GM12864 (cell line): Measurements from ENCODE around the gene SOX21.
"Not testable (repeated sequence)": the region's sequence is repeated elsewhere in the genome, so short reads cannot be mapped to it uniquely, and the experiment has no call there.

Source experiments
- DNase-seq: peaks from one replicate; pipeline ENCODE4 v3.0.0-alpha.2; 2011; ENCODE audit warnings: low read depth
- H3K4me3 ChIP-seq: 2 replicates; pipeline ENCODE4 v1.5.1; 2011; ENCODE audit warnings: mild to moderate bottlenecking, low read depth, low read length, control low read depth
- TF ChIP-seq, protein P1 (sequence below): IDR thresholded peaks from 2 replicates; pipeline ENCODE4 v1.5.1; 2011; ENCODE audit warnings: low read depth, mild to moderate bottlenecking, moderate library complexity, low read length, control low read depth, inconsistent platforms; ENCODE audit errors: missing control alignments

Gene SOX21

DNA sequence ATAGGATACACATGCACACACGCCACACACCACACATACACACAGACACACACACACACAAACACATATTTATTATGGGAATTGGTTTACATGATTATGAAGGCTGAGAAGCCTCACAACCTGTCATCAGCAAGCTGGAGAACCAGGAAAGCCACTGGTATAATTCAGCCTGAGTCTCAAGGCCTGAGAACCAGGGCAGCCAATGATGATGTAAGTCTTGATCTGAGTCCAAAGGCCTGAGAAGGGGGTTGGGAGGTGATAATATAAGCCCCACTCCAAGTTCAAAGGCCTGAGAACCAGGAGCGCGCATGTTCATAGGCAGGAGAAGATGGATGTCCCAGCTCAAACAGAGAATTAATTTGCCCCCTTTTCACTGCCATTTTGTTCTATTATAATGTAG, 18.7 kb upstream of the SOX21 start:
- H3K4me3 ChIP-seq, result no peak overlapping the region
- DNase-seq, result no peak
- TF ChIP-seq, protein P1, sequence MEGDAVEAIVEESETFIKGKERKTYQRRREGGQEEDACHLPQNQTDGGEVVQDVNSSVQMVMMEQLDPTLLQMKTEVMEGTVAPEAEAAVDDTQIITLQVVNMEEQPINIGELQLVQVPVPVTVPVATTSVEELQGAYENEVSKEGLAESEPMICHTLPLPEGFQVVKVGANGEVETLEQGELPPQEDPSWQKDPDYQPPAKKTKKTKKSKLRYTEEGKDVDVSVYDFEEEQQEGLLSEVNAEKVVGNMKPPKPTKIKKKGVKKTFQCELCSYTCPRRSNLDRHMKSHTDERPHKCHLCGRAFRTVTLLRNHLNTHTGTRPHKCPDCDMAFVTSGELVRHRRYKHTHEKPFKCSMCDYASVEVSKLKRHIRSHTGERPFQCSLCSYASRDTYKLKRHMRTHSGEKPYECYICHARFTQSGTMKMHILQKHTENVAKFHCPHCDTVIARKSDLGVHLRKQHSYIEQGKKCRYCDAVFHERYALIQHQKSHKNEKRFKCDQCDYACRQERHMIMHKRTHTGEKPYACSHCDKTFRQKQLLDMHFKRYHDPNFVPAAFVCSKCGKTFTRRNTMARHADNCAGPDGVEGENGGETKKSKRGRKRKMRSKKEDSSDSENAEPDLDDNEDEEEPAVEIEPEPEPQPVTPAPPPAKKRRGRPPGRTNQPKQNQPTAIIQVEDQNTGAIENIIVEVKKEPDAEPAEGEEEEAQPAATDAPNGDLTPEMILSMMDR, result no peak

DNA sequence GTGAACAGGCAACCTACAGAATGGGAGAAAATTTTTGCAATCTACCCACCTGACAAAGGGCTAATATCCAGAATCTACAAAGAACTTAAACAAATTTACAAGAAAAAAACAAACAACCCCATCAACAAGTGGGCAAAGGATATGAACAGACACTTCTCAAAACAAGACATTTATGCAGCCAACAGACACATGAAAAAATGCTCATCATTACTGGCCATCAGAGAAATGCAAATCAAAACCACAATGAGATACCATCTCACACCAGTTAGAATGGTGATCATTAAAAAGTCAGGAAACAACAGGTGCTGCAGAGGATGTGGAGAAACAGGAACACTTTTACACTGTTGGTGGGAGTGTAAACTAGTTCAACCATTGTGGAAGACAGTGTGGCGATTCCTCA, 17.6 kb upstream of the SOX21 start:
- not testable (repeated sequence) for DNase-seq, H3K4me3 ChIP-seq

DNA sequence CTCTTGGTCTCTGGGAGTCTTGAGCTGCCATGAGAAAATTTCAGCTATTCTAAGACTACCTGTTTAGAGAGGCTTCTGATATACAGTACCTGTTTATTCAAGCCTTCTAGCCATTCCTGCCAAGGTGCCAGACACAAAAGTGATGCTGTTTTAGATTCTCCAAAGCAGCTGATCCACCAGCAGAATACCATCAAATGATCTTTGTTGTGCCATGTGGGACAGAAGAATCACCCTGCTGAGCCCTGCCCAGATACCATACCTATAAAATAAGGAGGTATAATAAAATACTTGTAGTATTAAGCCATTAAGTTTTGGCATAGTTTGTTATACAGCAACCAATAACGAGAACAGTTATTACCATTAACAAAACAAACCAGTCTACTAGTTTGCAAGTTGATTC, 14.1 kb upstream of the SOX21 start:
- no peak for DNase-seq
- TF ChIP-seq, protein P1, result no peak
- H3K4me3 ChIP-seq, result no peak overlapping the region

DNA sequence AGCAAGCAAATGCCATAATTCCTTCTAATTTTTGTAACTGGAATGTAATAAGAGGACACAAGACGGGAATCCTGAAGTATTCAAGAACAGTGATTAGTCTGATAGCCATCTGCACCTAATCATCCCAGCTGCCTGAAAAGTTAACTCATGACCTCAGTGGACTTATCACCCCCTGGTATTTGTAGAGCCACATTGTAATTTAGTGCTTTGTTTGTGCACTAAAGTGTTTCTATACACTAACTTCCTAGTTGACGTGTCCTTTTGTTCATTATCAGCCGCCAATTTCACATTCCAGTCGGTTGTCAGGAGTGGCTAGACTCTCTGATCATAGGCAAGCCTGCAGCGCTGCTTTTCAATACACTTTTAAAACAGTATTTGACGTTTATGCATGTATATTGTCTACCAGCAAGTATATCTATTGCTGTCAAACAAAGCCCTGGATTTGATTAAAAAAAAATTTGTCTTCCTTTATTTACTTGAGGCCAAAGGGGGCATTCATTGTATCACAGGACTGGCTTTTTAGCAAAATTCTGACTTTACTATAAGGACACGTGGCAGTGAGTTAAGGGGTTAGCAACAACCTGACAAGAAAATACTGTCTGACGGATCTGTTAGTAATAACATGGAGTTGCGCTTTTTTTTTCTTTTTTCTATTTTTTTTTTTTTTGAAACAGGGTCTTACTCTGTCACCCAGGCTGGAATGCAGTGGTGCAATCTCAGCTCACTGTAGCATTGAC, 10.4 kb upstream of the SOX21 start:
- DNase-seq, result no peak
- TF ChIP-seq, protein P1, result no peak
- no peak overlapping the region for H3K4me3 ChIP-seq

DNA sequence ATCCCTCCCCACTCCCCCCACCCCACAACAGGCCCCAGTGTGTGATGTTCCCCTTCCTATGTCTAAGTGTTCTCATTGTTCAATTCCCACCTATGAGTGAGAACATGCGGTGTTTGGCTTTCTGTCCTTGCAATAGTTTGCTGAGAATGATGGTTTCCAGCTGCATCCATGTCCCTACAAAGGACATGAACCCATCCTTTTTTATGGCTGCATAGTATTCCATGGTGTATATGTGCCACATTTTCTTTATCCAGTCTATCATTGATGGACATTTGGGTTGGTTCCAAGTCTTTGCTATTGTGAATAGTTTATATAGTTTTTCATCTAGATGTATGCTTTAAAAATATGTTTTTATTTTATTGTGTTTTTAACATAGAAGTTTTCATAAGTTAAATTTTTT, 6.4 kb upstream of the SOX21 start:
- not testable (repeated sequence) for H3K4me3 ChIP-seq, DNase-seq

DNA sequence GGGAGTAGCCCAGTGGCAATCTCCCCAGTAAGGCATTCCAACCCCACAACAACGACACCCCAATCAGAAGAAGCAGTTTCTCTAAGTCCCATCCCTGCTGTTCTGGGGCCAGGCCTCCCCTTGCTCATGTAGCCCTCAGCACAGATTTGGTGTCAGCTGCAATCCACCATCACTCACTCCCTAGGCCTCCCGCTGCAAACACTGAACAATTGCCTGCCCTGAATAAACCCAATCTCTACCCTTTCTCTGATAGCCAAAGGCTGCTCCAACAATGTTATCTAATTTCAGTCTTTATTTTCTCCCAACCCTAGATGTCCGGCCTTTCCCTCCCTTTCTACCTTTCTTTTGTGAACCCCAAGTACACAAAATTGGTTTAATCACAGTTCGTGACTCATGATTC, 5.6 kb upstream of the SOX21 start:
- TF ChIP-seq, protein P1, result no peak
- no peak for DNase-seq
- no peak overlapping the region for H3K4me3 ChIP-seq

DNA sequence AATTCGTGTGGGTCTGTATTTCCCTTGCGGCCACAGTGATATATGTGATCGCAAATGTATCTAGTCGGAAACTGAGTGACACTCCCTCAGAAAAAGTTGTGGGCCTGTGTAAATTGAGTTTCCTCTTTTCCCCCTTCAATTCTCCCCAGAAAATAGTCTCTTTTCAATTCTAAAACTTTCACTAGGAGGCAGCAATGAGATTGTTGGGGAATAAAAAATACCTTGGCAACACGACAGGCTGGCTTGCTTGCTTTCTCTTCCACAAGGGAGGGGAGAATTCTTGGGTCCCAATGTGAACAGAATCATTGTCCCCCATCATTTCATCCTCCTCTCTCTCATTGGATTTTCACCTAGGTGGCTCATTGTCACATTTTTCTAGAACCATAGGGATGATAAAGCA, 3.7 kb upstream of the SOX21 start:
- no peak for DNase-seq
- no peak overlapping the region for H3K4me3 ChIP-seq
- TF ChIP-seq, protein P1, result no peak

DNA sequence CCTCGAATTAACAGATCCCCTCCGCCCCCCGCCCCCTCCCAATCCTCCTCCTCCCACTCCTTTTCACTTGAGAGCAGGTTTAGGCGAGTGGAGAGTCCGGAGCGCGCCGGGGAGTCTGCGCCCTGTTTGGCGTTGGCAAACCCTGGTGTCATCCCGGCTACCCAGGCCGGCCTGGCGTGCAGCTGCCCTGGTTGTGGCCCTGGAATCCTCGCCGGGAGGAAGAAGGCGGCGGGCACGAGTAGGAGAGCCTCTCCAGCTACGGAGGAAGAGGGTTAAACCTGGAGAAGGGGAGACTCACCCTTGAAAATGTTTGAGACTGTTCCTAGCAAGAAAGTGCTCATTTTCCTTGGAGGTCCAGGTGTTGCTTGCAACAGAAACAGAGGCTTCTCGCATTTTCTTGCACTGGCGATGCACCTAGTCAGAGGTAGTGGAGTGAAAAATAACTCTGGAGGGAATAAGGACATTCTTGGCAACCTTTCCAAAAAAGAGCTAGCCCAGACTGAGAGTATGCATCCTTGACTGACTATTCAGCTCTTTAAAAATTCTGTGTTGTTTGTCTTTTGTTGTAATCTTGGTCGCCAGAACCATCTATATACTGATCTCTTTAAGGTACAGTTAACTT, 1.3 kb upstream of the SOX21 start:
- TF ChIP-seq, protein P1, result no peak
- no peak for DNase-seq
- H3K4me3 ChIP-seq, result no peak overlapping the region
